HepG2 (cell line): ENCODE results near the gene RPTOR. TPM values are rescaled to one million over a fixed set of nuclear protein-coding genes. Genes with fewer than 3 reads are reported as not detected.

Experiments
- AHDC1 ChIP-seq: sonication (generic); formaldehyde crosslinking; IDR thresholded peaks from 2 replicates; pipeline ENCODE4 v1.5.1; 2020; ENCODE audit warnings: mild to moderate bottlenecking, missing genetic modification reagents, borderline replicate concordance
- ETV5 ChIP-seq: IDR thresholded peaks from 2 replicates; pipeline ENCODE4 v1.6.1; 2018; ENCODE audit warnings: missing biosample characterization, missing genetic modification reagents, inconsistent platforms, borderline replicate concordance
- IKZF1 ChIP-seq: fragments of 450-650 bp; IDR thresholded peaks from 2 replicates; pipeline ENCODE4 v1.7.1; 2016
- JUND ChIP-seq: sonication (generic); formaldehyde crosslinking; IDR thresholded peaks from 2 replicates; pipeline ENCODE4 v1.8.0; 2022; ENCODE audit warnings: mild to moderate bottlenecking, missing genetic modification reagents
- NAIF1 ChIP-seq: sonication (generic); formaldehyde crosslinking; IDR thresholded peaks from 2 replicates; pipeline ENCODE4 v1.5.0; 2020; ENCODE audit warnings: mild to moderate bottlenecking, missing genetic modification reagents, borderline replicate concordance
- RARA ChIP-seq: IDR thresholded peaks from 2 replicates; pipeline ENCODE4 v1.6.1; 2016; ENCODE audit warnings: missing genetic modification reagents, missing compliant biosample characterization
- RFX5 ChIP-seq: IDR thresholded peaks from 2 replicates; pipeline ENCODE4 v1.6.1; 2011; ENCODE audit warnings: low read depth, low read length, improper control_type of control experiment
- SOX5 ChIP-seq: IDR thresholded peaks from 2 replicates; pipeline ENCODE4 v1.6.1; 2016; ENCODE audit warnings: borderline replicate concordance
- TFE3 ChIP-seq: IDR thresholded peaks from 2 replicates; pipeline ENCODE4 v1.6.1; 2016
- THAP11 ChIP-seq: IDR thresholded peaks from 2 replicates; pipeline ENCODE4 v1.6.1; 2016; ENCODE audit warnings: missing biosample characterization, missing genetic modification reagents
- THRA ChIP-seq: sonication (generic); formaldehyde crosslinking; IDR thresholded peaks from 2 replicates; pipeline ENCODE4 v1.4.0; 2020; ENCODE audit warnings: missing genetic modification reagents, borderline replicate concordance
- ZFP41 ChIP-seq: sonication (generic); formaldehyde crosslinking; IDR thresholded peaks from 2 replicates; pipeline ENCODE4 v1.4.0; 2020; ENCODE audit warnings: mild to moderate bottlenecking, missing genetic modification reagents, borderline replicate concordance
- ZFYVE20 ChIP-seq: sonication (generic); formaldehyde crosslinking; IDR thresholded peaks from 2 replicates; pipeline ENCODE4 v1.8.0; 2023; ENCODE audit warnings: low read depth, mild to moderate bottlenecking, moderate library complexity, missing genetic modification reagents, borderline replicate concordance
- ZNF18 ChIP-seq: sonication (generic); formaldehyde crosslinking; IDR thresholded peaks from 2 replicates; pipeline ENCODE4 v1.8.0; 2022; ENCODE audit warnings: mild to moderate bottlenecking, missing genetic modification reagents; ENCODE audit not compliant: insufficient replicate concordance
- ZNF232 ChIP-seq: sonication (generic); formaldehyde crosslinking; IDR thresholded peaks from 2 replicates; pipeline ENCODE4 v1.4.0; 2020; ENCODE audit warnings: missing genetic modification reagents, borderline replicate concordance
- ZNF367 ChIP-seq: sonication (generic); formaldehyde crosslinking; IDR thresholded peaks from 2 replicates; pipeline ENCODE4 v1.4.0; 2020; ENCODE audit warnings: missing genetic modification reagents, borderline replicate concordance
- ZNF772 ChIP-seq: sonication (generic); formaldehyde crosslinking; IDR thresholded peaks from 2 replicates; pipeline ENCODE4 v1.5.0; 2020; ENCODE audit warnings: mild to moderate bottlenecking, missing genetic modification reagents
- ZNF883 ChIP-seq: sonication (generic); formaldehyde crosslinking; IDR thresholded peaks from 2 replicates; pipeline ENCODE4 v1.5.1; 2020; ENCODE audit warnings: mild to moderate bottlenecking, missing genetic modification reagents; ENCODE audit errors: not compliant biosample characterization
- ZSCAN20 ChIP-seq: sonication (generic); formaldehyde crosslinking; IDR thresholded peaks from 2 replicates; pipeline ENCODE4 v1.4.0; 2020; ENCODE audit warnings: missing genetic modification reagents, mild to moderate bottlenecking, borderline replicate concordance
- polyA plus RNA-seq, 8 experiments: library from polyadenylated mRNA; depleted of rRNA in 3 of 8; stranded (reverse) in 7 of 8; unstranded in 1 of 8; fragments of >200 nt; fragmentation: Illumina TruSeq in 4 of 8; extraction: Trizol in 4 of 8; gene quantifications; 2 replicates each; pipeline versions ENCODE4 v1.2.1 to v1.2.3, GENCODE V29; 2011 to 2016; ENCODE audit warnings: low read depth in 4 of 8, missing spikeins in 1 of 8, mixed read lengths in 1 of 8; ENCODE audit not compliant: insufficient read depth in 1 of 8
- total RNA-seq, 5 experiments: library from RNA; depleted of rRNA; stranded (reverse); fragments of >200 nt; fragmentation: Illumina TruSeq; extraction: Trizol; gene quantifications; 2 replicates each; pipeline ENCODE4 v1.2.3, GENCODE V29; 2016; ENCODE audit warnings: low read depth in 1 of 5

Gene RPTOR
- total and polyA plus RNA-seq, 2 of the 13 experiments (the other 11 are each of a cell fraction or from before 2014, with no cell fraction given): 6.6 to 25.3 TPM

GRCh38 chr17:80665792-80666191, 121.2 kb downstream of the RPTOR start (continued):
- TF ChIP-seq AHDC1 (CRISPR knock-in tag) (0 out of 2 replicates have a peak, but pooled peaks have one; percentile 16), JUND (no peak), ZNF232 (CRISPR knock-in tag) (no peak), ZNF772 (CRISPR knock-in tag) (no peak), ZNF18 (CRISPR knock-in tag) (no peak), ETV5 (CRISPR knock-in tag) (peak; percentile 65; the same call in 1 of the 2 replicates), ZFP41 (CRISPR knock-in tag) (no peak), ZSCAN20 (CRISPR knock-in tag) (no peak), ZFYVE20 (no peak), RFX5 (no peak), THRA (CRISPR knock-in tag) (peak; percentile 43; the same call in 1 of the 2 replicates), NAIF1 (CRISPR knock-in tag) (no peak), SOX5 (peak; percentile 70; the same call in 1 of the 2 replicates), ZNF367 (CRISPR knock-in tag) (no peak), TFE3 (CRISPR knock-in tag) (no peak), RARA (peak; percentile 47; the same call in 1 of the 2 replicates), ZNF883 (CRISPR knock-in tag) (no peak), IKZF1 (no peak), THAP11 (peak; percentile 44; the same call in 1 of the 2 replicates)
